DOHH2 (cell line): ENCODE measurements around the gene MAN2B2.

ENCODE experiments used
- H3F3A ChIP-seq: fragments of 200-600 bp; sonication (generic), shearing (Covaris generic); 2 replicates; pipeline ENCODE4 v1.6.0; 2016; ENCODE audit warnings: antibody characterized with exemption, mild to moderate bottlenecking; ENCODE audit not compliant: control insufficient read depth, insufficient read depth
- H3K27ac ChIP-seq: fragments of 200-600 bp; sonication (generic); 2 replicates; pipeline ENCODE4 v1.5.1; 2014; ENCODE audit warnings: low read depth, mild to moderate bottlenecking, low read length, moderate library complexity
- H3K27me3 ChIP-seq: fragments of 200-600 bp; sonication (generic); 2 replicates; pipeline ENCODE4 v1.6.1; 2014; ENCODE audit warnings: mild to moderate bottlenecking, low read length, mixed read lengths; ENCODE audit not compliant: control insufficient read depth
- H3K36me3 ChIP-seq: fragments of 200-600 bp; sonication (generic); 2 replicates; pipeline ENCODE4 v1.6.1; 2014; ENCODE audit warnings: mild to moderate bottlenecking, low read length, moderate library complexity, mixed read lengths; ENCODE audit not compliant: control insufficient read depth
- H3K4me1 ChIP-seq: fragments of 200-600 bp; sonication (generic); 2 replicates; pipeline ENCODE4 v1.6.1; 2014; ENCODE audit warnings: mild to moderate bottlenecking, low read length, mixed read lengths; ENCODE audit not compliant: control insufficient read depth
- H3K4me2 ChIP-seq: fragments of 200-600 bp; sonication (generic); 2 replicates; pipeline ENCODE4 v1.6.0; 2014; ENCODE audit warnings: mild to moderate bottlenecking, low read length, moderate library complexity
- H3K4me3 ChIP-seq: fragments of 200-600 bp; sonication (generic); 2 replicates; pipeline ENCODE4 v1.5.1; 2014; ENCODE audit warnings: mild to moderate bottlenecking, low read length, mixed read lengths
- H3K79me2 ChIP-seq: fragments of 200-600 bp; sonication (generic); 2 replicates; pipeline ENCODE4 v1.6.1; 2014; ENCODE audit warnings: mild to moderate bottlenecking, low read length, mixed read lengths; ENCODE audit not compliant: control insufficient read depth
- H3K9me2 ChIP-seq: fragments of 200-600 bp; sonication (generic); replicated peaks from 2 replicates; pipeline ENCODE4 v1.6.1; 2014; ENCODE audit warnings: mild to moderate bottlenecking, low read length, mixed read lengths; ENCODE audit not compliant: control insufficient read depth
- H3K9me3 ChIP-seq: fragments of 200-600 bp; sonication (generic); 2 replicates; pipeline ENCODE4 v1.6.1; 2014; ENCODE audit warnings: antibody characterized with exemption, low read length, mixed read lengths; ENCODE audit not compliant: control insufficient read depth, insufficient read depth
- H4K20me1 ChIP-seq: fragments of 200-600 bp; sonication (generic); 2 replicates; pipeline ENCODE4 v1.6.0; 2014; ENCODE audit warnings: low read depth, mild to moderate bottlenecking, antibody characterized with exemption, low read length, moderate library complexity; ENCODE audit not compliant: control insufficient read depth, insufficient read depth
- EZH2phosphoT487 ChIP-seq: fragments of 200-600 bp; sonication (generic); IDR thresholded peaks from 2 replicates; pipeline ENCODE4 v1.6.1; 2017; ENCODE audit warnings: borderline replicate concordance, mild to moderate bottlenecking, antibody characterized with exemption, low read length, moderate library complexity, mixed read lengths
- TF ChIP-seq, protein P1 (sequence below): fragments of 200-600 bp; sonication (generic); IDR thresholded peaks from one replicate; pipeline ENCODE4 v1.5.1; 2014; ENCODE audit warnings: antibody characterized with exemption, mild to moderate bottlenecking, low read depth, low read length; ENCODE audit not compliant: poor library complexity, severe bottlenecking

The MAN2B2 gene

DNA sequence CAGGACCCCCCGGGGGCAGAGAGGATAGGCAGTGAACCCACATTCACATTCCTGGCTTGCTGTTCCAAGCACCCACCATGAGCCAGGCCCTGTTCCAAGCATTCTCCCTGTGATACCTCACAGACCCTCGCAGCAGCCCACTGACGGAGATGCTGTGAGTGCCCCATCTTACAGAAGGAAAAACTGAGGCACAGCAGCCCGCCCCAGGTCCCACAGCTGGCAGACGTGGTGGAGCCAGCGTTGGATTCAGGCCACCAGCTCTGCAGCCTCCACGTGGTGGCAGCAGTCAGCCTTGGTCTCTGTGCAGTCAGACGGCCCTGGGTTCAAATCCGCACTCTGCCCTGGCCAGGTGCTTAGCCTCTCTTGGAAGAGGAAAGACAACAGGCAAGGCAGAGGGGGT lies 16.8 kb downstream of the MAN2B2 start:
- TF ChIP-seq, protein P1, sequence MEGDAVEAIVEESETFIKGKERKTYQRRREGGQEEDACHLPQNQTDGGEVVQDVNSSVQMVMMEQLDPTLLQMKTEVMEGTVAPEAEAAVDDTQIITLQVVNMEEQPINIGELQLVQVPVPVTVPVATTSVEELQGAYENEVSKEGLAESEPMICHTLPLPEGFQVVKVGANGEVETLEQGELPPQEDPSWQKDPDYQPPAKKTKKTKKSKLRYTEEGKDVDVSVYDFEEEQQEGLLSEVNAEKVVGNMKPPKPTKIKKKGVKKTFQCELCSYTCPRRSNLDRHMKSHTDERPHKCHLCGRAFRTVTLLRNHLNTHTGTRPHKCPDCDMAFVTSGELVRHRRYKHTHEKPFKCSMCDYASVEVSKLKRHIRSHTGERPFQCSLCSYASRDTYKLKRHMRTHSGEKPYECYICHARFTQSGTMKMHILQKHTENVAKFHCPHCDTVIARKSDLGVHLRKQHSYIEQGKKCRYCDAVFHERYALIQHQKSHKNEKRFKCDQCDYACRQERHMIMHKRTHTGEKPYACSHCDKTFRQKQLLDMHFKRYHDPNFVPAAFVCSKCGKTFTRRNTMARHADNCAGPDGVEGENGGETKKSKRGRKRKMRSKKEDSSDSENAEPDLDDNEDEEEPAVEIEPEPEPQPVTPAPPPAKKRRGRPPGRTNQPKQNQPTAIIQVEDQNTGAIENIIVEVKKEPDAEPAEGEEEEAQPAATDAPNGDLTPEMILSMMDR = no peak
- TF ChIP-seq EZH2phosphoT487 = no peak
- no peak overlapping the region for H3K4me3 ChIP-seq
- no peaks in the 10 kb centered on the region for H3K27me3 ChIP-seq
- H3K79me2 ChIP-seq = no peaks in the 10 kb centered on the region
- H3F3A ChIP-seq = no peaks in the 10 kb centered on the region
- H3K36me3 ChIP-seq = no peaks in the 10 kb centered on the region
- no peak overlapping the region for H3K27ac ChIP-seq
- H3K9me2 ChIP-seq = no peaks in the 10 kb centered on the region
- H3K9me3 ChIP-seq = no peaks in the 10 kb centered on the region
- H4K20me1 ChIP-seq = no peaks in the 10 kb centered on the region
- H3K4me2 ChIP-seq = 0 out of 2 replicates have a peak overlapping the region, but pooled peaks have one; percentile 10
- H3K4me1 ChIP-seq = peaks cover 11% of the 10 kb centered on the region

DNA sequence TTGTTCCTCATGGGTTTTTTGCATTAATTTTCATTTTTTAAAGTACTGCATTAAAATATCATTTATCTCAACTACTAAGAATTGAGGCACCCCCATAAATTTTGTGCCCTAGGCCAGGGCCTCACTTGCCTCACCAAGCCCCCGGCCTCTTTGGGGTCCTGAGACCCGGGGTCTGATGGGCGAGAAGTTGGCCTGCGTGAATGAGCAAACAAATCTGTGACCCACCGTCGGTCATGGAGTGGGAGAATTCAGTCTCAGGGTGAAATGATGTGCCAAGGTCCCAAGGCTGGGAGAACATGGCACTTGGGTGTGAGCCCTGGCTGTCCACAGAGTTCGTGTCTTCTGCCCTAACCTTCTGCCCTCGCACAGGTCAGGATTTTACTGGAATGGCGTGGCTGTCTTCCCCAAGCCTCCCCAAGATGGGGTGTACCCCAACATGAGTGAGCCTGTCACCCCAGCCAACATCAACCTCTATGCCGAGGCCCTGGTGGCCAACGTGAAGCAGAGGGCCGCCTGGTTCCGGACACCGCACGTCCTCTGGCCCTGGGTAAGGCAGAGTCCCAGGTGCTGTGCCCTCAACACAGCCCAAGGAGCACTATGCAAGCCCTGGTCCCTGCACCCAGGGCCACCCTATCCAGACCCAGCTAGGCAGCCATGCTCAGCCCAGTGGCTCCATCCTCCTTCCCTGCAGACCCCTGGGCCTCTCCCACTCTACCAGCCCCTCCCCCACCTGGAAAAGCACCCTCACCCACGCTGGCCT lies 18.0 kb downstream of the MAN2B2 start:
- TF ChIP-seq EZH2phosphoT487 = no peak
- H3K4me3 ChIP-seq = no peak overlapping the region
- no peak overlapping the region for H3K4me2 ChIP-seq
- H3K27ac ChIP-seq = no peak overlapping the region
- H3K9me3 ChIP-seq = no peaks in the 10 kb centered on the region
- no peaks in the 10 kb centered on the region for H3F3A ChIP-seq
- peaks cover 11% of the 10 kb centered on the region for H3K4me1 ChIP-seq
- no peaks in the 10 kb centered on the region for H4K20me1 ChIP-seq
- no peaks in the 10 kb centered on the region for H3K36me3 ChIP-seq
- no peaks in the 10 kb centered on the region for H3K9me2 ChIP-seq
- no peaks in the 10 kb centered on the region for H3K27me3 ChIP-seq
- H3K79me2 ChIP-seq = no peaks in the 10 kb centered on the region

DNA sequence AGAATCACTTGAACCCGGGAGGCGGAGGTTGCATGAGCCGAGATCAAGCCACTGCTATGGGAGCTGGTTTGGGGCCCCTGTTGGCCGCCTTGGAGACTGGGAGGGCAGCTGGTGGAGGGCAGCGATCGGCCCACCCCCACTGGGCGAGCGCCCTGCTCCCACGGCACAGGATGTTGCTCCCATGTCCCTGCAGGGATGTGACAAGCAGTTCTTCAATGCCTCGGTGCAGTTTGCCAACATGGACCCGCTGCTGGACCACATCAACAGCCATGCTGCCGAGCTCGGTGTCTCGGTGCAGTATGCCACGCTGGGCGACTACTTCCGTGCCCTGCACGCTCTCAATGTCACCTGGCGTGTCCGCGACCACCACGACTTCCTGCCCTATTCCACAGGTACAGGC lies 19.4 kb downstream of the MAN2B2 start:
- no peaks in the 10 kb centered on the region for H3K79me2 ChIP-seq
- no peak overlapping the region for H3K4me2 ChIP-seq
- no peaks in the 10 kb centered on the region for H3K27me3 ChIP-seq
- no peak overlapping the region for H3K27ac ChIP-seq
- no peaks in the 10 kb centered on the region for H3K36me3 ChIP-seq
- H3K9me3 ChIP-seq = no peaks in the 10 kb centered on the region
- TF ChIP-seq EZH2phosphoT487 = no peak
- TF ChIP-seq, protein P1 = no peak
- H4K20me1 ChIP-seq = no peaks in the 10 kb centered on the region
- no peaks in the 10 kb centered on the region for H3F3A ChIP-seq
- no peak overlapping the region for H3K4me3 ChIP-seq
- peaks cover 11% of the 10 kb centered on the region for H3K4me1 ChIP-seq
- no peaks in the 10 kb centered on the region for H3K9me2 ChIP-seq

GRCh38 chr4:6594826-6595355 lies 19.9 kb downstream of the MAN2B2 start:
- no peaks in the 10 kb centered on the region for H4K20me1 ChIP-seq
- no peaks in the 10 kb centered on the region for H3K79me2 ChIP-seq
- no peaks in the 10 kb centered on the region for H3F3A ChIP-seq
- H3K27ac ChIP-seq = no peak overlapping the region
- H3K9me3 ChIP-seq = no peaks in the 10 kb centered on the region
- H3K4me3 ChIP-seq = no peak overlapping the region
- peaks cover 11% of the 10 kb centered on the region for H3K4me1 ChIP-seq
- H3K4me2 ChIP-seq = no peak overlapping the region
- no peaks in the 10 kb centered on the region for H3K36me3 ChIP-seq
- no peaks in the 10 kb centered on the region for H3K27me3 ChIP-seq
- TF ChIP-seq, protein P1 = no peak
- no peaks in the 10 kb centered on the region for H3K9me2 ChIP-seq
